Left ventricle myocardium inferior (tissue), 1 donor: Measurements from ENCODE around the gene JARID2. TPM values are rescaled to one million over a fixed set of nuclear protein-coding genes. Genes with fewer than 3 reads are reported as not detected.

Source experiments
- DNase-seq: peaks from one replicate; pipeline ENCODE4 v3.0.0-alpha.2; 2020
- H3K27ac ChIP-seq: fragments of 200-600 bp; replicated peaks from 2 replicates; pipeline ENCODE4 v1.8.0; 2021
- H3K27me3 ChIP-seq: fragments of 200-600 bp; 2 replicates; pipeline ENCODE4 v1.8.0; 2021; ENCODE audit warnings: low read depth
- H3K36me3 ChIP-seq: fragments of 200-600 bp; 2 replicates; pipeline ENCODE4 v1.8.0; 2021
- H3K4me1 ChIP-seq: fragments of 200-600 bp; 2 replicates; pipeline ENCODE4 v1.8.0; 2021
- H3K4me3 ChIP-seq: fragments of 200-600 bp; 2 replicates; pipeline ENCODE4 v1.8.0; 2021; ENCODE audit warnings: mild to moderate bottlenecking, moderate library complexity
- H3K9me3 ChIP-seq: fragments of 200-600 bp; replicated peaks from 2 replicates; pipeline ENCODE4 v1.8.0; 2021
- intact Hi-C: fragments of 100-400 bp; cut with micrococcal nuclease; formaldehyde crosslinking; loops from one replicate; pipeline ENCODE4 v1.11.0; 2022
- total RNA-seq: library from RNA; stranded (reverse); fragmentation: NEBNext Ultra II Directional; extraction: Animal tissue kit (Norgen Biotek cat#: 25700); gene quantifications from one replicate; pipeline ENCODE4 v1.2.1, GENCODE V29; 2021
- TF ChIP-seq, protein P1 (sequence below): fragments of 200-600 bp; IDR thresholded peaks from 2 replicates; pipeline ENCODE4 v1.8.0; 2021; ENCODE audit warnings: antibody characterized with exemption, mild to moderate bottlenecking, borderline replicate concordance
- donor health status: DM: no; HTN: yes; CAD: no; lungs with severe emphysema.

Gene JARID2
- total RNA-seq, 1 donor from 2014 or later = 6.5 TPM

DNA sequence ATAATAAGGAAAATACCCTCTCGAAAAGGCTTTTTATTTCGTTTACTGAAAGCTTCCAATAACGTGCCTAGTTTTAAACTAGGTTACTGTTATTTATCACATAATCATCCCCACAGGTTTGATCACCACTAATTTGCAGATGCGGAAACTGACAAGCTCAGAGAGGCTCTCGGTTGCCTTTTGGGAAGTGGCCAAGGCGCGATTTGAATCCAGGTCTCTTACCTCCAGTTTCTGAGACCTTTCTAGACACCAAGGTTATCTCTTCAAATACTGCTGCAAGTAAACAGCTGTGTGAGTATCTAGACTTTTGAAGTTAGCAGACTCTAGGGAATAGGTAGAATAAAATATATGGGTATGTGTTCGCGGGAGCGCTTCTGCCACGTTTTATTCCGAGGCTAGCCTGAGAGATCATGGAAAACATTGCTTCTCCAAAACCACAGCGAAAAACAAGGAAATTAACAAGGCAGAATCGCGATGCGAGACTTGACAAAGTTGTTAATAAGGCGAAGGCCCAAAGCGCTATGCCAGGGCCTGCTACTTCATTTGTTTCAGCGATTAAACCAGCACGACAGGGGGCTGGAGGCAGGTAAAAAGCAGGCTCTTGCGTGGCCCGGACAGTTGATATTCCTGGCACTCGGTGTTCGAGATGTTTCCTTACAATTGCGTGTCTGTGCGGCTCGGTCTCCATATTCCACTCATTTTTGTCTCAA is 1.8 kb upstream of the JARID2 start:
- Histone ChIP-seq H3K27ac (peak overlapping the region; percentile 94), H3K9me3 (no peaks in the 10 kb centered on the region), H3K4me1 (peaks cover 64% of the 10 kb centered on the region), H3K4me3 (peak overlapping the region; percentile 90), H3K36me3 (no peaks in the 10 kb centered on the region), H3K27me3 (no peaks in the 10 kb centered on the region)
- intact Hi-C loops = no loop called here
- DNase-seq = no peak
- TF ChIP-seq, protein P1, sequence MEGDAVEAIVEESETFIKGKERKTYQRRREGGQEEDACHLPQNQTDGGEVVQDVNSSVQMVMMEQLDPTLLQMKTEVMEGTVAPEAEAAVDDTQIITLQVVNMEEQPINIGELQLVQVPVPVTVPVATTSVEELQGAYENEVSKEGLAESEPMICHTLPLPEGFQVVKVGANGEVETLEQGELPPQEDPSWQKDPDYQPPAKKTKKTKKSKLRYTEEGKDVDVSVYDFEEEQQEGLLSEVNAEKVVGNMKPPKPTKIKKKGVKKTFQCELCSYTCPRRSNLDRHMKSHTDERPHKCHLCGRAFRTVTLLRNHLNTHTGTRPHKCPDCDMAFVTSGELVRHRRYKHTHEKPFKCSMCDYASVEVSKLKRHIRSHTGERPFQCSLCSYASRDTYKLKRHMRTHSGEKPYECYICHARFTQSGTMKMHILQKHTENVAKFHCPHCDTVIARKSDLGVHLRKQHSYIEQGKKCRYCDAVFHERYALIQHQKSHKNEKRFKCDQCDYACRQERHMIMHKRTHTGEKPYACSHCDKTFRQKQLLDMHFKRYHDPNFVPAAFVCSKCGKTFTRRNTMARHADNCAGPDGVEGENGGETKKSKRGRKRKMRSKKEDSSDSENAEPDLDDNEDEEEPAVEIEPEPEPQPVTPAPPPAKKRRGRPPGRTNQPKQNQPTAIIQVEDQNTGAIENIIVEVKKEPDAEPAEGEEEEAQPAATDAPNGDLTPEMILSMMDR = no peak

DNA sequence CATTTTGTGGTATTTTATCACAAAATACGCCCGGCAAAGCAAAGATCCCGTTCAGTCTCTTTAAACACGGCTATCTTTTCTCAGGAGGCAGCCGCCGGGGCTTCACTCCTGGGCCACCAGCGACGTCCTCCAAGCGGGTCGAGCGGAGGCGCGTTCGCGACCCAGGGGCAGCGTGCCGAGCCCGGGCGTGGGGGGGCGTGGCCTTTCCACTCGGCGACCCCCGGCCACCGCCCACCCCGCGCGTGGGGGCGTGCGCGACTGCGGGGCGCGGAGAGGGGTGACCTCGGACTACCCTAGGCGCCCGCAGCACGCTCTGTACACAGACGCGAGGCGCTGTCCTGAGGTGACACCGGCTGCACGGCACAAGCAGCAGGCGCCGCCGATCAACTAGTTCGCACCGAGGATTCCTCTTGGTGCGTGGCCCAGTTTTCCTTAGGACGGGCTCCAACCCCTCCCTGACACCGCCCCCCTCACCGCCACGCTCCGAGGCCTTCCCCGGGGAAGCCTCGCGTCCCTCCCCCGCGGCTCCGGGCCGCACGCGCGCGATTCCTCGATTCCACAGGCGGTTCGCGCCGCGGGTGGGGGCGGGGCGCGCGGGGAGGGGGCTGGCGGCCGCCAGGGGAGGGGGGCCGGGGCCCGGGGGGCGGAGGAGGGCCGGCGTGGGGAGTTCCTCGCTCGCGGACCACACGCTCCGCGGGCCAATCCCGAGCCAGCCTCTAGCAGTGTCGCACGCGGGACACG is 1.1 kb upstream of the JARID2 start:
- no peaks in the 10 kb centered on the region for H3K36me3 ChIP-seq
- TF ChIP-seq, protein P1 = no peak
- no peaks in the 10 kb centered on the region for H3K9me3 ChIP-seq
- peaks cover 64% of the 10 kb centered on the region for H3K4me1 ChIP-seq
- H3K4me3 ChIP-seq = peak overlapping the region; percentile 90
- peak; percentile 88 for DNase-seq
- intact Hi-C loops = no loop called here
- H3K27me3 ChIP-seq = no peaks in the 10 kb centered on the region
- H3K27ac ChIP-seq = peak overlapping the region; percentile 94

DNA sequence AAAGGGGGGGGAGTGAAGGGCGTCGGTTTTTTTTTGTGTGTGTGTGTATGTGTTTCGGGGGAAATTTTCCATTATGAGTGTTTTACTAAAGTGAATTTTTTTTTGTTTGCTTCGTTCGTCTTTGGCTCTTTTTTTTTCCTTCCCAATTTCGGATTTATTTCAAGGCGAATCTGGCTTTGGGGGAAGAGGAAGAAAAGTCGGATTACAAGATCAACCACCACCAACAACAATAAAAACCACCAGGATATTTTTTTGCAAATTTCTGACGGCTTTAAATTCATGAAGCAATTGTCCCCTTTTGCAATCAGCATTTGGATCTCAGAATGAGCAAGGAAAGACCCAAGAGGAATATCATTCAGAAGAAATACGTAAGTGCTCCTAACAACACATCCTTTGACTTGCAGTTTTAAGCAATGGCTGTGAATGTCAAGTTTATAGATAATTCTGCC is 372 bp downstream of the JARID2 start:
- no peaks in the 10 kb centered on the region for H3K27me3 ChIP-seq
- no peaks in the 10 kb centered on the region for H3K9me3 ChIP-seq
- intact Hi-C loops = no loop called here
- H3K36me3 ChIP-seq = no peaks in the 10 kb centered on the region
- peaks cover 68% of the 10 kb centered on the region for H3K4me1 ChIP-seq
- TF ChIP-seq, protein P1 = no peak
- peak overlapping the region; percentile 94 for H3K27ac ChIP-seq
- peak overlapping the region; percentile 90 for H3K4me3 ChIP-seq
- DNase-seq = no peak

DNA sequence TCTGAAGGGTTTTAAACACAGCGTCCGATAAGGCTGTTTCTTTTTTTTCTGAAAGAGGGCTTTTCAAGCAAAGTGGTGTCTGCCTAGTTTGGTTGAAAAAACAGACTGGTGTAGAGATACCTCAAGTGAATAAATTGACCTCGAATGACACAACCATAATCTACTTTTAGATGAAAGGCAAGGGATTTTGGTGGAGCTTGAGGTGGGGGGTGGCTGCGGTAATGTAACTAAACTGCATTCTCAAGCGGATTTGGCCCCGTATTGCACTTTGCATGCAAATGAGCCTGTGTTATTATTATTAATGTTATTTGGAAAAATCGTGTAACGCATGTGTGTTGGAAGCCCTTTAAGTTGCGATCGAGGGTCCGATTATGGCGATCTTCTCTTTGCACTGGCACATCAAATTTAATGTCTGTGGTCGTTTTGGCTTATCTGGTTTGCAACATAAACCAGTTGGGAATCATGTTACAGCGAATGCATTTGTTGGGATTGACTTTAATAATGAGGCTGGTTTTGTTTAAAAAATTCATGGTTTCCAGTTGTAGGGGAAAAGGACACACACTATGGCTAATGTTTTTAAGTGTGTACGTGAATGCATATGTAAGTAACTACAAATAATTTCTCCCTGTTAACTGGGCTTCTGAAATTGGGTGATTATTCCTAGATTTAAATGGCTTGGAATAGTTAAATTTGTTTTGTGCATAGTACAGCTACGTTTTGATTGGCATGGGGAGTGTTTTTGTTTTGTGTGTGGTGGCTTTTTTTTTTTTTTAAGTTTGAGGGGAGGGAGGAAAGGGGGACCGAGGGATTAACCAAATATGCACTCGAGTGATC is 1.0 kb downstream of the JARID2 start:
- no peak for DNase-seq
- no peaks in the 10 kb centered on the region for H3K27me3 ChIP-seq
- peaks cover 75% of the 10 kb centered on the region for H3K4me1 ChIP-seq
- H3K4me3 ChIP-seq = peak overlapping the region; percentile 90
- intact Hi-C loops = no loop called here
- no peaks in the 10 kb centered on the region for H3K36me3 ChIP-seq
- TF ChIP-seq, protein P1 = no peak
- peak overlapping the region; percentile 94 for H3K27ac ChIP-seq
- H3K9me3 ChIP-seq = no peaks in the 10 kb centered on the region
